ENCODE results near the gene TMEM183A.

The TMEM183A gene

DNA sequence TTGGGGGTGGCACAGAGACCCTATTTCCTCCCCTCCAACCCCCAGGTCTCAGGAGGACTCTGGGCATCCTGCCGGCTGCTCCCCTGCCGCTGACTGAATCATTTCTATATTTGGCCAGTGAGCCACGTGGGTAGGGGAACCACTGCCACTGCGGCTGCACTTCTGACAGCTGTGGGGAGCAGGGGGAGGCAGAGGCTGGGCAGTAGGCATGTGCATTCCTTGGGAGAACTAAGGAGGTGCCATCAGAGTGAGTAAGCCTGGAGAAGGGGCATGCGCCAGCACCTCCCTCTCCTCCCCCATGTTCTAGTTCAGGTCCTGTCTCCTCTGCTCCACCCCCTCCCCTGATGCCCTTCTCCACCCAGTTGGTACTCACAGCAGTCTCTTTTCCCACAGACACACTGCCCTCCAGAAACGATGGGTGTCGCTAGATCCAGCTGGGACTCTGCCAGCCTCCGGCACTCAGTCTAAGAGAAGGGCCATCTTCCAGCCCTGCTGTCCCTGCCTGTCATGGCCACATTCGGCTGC, 31.1 kb downstream of the TMEM183A start:
- H3K4me3 ChIP-seq (ENCODE audit: low read depth, low read length): no peak overlapping the region
- TF ChIP-seq, protein P1, sequence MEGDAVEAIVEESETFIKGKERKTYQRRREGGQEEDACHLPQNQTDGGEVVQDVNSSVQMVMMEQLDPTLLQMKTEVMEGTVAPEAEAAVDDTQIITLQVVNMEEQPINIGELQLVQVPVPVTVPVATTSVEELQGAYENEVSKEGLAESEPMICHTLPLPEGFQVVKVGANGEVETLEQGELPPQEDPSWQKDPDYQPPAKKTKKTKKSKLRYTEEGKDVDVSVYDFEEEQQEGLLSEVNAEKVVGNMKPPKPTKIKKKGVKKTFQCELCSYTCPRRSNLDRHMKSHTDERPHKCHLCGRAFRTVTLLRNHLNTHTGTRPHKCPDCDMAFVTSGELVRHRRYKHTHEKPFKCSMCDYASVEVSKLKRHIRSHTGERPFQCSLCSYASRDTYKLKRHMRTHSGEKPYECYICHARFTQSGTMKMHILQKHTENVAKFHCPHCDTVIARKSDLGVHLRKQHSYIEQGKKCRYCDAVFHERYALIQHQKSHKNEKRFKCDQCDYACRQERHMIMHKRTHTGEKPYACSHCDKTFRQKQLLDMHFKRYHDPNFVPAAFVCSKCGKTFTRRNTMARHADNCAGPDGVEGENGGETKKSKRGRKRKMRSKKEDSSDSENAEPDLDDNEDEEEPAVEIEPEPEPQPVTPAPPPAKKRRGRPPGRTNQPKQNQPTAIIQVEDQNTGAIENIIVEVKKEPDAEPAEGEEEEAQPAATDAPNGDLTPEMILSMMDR (IDR thresholded peaks at IDR 0.05; ENCODE audit: borderline replicate concordance, insufficient read depth, low read depth, low read length): no peak

DNA sequence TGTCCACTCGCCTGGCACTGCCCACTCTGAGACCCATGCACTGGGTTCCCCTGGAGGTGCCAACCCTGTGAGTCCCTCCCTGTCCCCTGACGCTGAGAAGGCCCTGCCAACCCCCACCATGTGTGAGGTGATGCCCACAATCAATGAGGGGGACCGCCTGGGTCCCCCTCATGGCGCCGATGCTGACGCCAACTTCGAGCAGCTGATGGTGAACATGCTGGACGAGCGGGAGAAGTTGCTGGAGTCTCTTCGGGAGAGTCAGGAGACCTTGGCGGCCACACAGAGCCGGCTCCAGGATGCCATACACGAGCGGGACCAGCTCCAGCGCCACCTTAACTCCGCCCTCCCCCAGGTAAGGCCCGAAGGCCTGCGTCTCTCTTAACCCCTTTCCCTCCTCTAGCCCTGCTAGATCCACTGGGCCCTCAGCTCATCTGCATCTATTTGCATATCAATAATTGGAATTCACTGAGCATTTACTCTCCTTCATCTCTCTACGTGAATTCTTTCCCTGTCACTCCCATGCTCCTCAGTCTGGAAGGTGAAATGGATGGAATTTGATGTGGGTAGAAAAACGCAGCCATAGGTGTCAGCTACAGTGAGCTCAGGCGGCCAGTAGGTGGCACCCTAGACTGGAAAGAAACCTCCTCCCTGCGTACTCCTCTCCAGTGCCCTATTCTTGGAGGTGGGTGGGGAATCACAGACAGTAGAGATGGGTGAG, 31.9 kb downstream of the TMEM183A start:
- no peak overlapping the region for H3K4me3 ChIP-seq (ENCODE audit: low read depth, low read length)
- TF ChIP-seq, protein P1 (IDR thresholded peaks at IDR 0.05; ENCODE audit: borderline replicate concordance, insufficient read depth, low read depth, low read length): peak; percentile 90

DNA sequence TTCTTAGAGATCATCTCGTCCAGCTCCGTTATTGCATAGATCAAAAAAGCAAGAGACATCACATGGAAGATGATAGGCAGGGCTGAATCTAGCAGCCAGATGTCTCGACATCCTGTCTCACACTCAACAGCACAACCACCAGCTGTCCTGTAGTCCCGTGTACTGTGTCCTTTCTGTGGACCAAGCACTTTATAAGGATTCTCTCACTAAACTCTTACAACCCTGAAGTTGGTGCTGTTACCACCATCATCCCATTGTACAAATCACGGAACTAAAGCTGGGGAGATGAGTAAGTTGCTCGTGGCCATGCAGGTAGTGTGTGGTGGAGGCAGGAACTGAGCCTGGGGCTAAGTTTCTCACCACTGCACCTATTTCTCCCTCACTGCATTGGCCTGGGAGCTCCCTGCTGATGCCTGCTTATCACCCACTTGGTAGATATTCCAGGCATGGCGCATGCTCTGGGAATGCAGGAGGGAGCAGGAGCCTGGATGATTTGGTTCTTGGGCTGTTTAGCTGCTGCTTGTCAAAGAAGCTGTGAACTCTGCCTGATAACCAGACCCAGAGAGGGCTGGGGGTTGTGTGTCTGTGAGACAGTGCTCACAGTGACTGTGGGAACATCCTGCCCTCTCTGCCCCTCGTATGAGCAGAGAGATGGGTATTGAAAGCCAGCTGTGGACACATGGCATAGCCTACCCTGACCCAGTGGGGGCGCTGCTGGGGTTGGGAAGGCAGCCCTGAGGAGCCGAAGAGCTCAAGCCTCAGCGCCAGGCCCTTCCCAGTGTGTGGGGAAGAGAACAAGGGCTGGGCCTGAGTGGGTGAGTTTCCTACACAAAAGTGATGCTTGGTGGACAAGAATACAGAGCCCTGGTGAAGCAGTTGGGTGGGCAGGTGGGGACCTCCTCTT, 32.7 kb downstream of the TMEM183A start:
- no peak overlapping the region for H3K4me3 ChIP-seq (ENCODE audit: low read depth, low read length)
- TF ChIP-seq, protein P1 (IDR thresholded peaks at IDR 0.05; ENCODE audit: borderline replicate concordance, insufficient read depth, low read depth, low read length): peak; percentile 21; the same call in 1 of the 2 replicates

DNA sequence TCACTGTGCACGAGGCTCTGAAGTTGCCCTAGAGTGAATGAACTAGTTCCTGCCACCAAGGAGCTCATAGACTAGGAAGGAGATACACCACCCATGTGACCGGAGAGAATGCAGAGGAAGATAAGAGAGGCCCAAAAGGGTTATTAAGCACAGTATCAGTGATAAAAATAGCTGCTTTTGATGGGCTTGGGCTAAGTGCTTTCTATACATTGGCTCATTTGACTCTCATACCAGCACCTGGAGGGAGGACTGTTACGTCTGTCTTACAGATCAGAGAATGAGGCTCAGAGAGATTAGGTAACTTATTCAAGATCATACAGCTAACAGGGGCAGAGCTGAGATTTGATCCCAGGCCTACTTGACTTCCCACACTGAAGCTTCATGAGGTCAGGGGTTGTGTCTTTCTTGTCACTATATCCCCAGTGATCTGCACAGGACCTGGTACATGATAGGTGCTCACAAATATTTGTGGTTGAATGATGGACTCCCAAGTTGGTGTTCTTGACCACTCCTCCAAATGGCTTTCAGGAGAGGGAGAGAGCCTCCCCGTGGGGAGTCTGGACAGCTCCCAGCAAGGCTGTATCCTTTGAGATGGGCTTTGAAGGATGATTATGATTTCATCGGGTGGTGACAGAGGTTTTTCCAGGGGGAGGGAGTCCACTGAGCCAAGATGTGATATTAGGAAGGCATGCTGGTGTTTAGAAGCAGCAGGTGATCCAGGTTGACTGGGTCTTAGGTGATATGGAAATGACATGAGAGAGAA, 33.5 kb downstream of the TMEM183A start:
- H3K4me3 ChIP-seq (ENCODE audit: low read depth, low read length): no peak overlapping the region
- TF ChIP-seq, protein P1 (IDR thresholded peaks at IDR 0.05; ENCODE audit: borderline replicate concordance, insufficient read depth, low read depth, low read length): no peak

DNA sequence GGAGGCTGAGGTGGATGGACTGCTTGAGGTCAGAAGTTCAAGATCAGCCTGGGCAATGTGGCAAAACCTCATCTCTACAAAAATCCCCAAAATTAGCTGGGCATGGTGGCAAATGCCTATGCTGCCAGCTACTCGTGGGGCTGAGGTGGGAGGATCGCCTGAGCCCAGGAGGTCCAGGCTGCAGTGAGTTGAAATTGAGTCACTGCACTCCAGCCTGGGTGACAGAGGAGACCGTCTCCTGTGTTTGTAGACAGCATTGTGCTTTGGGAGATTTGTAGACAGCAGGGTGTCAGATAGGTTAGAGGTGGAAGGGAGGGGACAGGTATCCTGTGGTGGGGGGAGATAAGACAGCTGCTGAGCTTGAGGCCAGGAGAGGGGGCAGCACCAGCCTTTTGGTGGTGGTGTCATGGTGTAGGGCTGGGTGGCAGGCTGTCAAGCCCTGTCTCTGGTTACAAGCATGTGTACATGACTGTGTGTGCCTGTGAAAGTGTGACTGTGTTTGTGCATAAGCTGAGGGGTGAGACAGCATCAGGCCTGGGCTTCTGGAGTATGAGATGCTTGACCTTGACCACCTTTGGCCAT, 34.3 kb downstream of the TMEM183A start:
- TF ChIP-seq, protein P1 (IDR thresholded peaks at IDR 0.05; ENCODE audit: borderline replicate concordance, insufficient read depth, low read depth, low read length): no peak

DNA sequence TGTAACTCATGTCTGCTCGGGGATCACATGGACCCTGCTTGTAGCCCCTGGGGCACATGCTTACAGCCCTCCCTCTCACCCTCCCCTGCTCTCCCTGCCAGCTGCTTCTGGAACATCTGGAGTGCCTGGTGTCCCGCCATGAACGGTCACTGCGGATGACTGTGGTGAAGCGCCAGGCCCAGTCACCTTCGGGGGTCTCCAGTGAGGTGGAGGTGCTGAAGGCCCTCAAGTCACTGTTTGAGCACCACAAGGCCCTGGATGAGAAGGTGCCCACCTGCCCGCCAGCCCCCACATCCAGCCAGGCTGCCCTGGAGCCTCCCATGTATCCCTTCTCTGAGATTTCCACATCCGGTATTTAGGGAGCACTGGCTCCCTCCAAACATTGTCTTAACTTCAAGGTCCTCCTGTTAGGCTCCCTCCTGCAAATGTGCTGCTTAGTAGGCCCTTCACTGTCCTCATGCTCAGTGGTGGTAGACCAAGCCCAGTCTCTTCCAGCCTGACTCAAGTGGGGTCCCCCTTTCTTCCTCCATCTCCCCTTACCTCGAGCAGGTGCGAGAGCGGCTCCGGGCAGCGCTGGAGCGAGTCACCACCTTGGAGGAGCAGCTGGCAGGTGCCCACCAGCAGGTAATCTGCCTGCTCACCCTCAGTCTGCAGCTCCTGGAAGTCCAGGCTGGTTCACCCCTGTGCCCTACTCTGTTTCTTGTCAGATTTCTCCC, 36.8 kb downstream of the TMEM183A start:
- TF ChIP-seq, protein P1 (IDR thresholded peaks at IDR 0.05; ENCODE audit: borderline replicate concordance, insufficient read depth, low read depth, low read length): no peak
- no peak overlapping the region for H3K4me3 ChIP-seq (ENCODE audit: low read depth, low read length)

More for the DNA sequence above, 34.3 kb downstream of the TMEM183A start:
- no peak overlapping the region for H3K4me3 ChIP-seq (ENCODE audit: low read depth, low read length)

Measured in GM12875 (cell line).